ENCODE data around the gene FIGNL2.
"Not testable (repeated sequence)": the region's sequence is repeated elsewhere in the genome, so short reads cannot be mapped to it uniquely, and the experiment has no call there.

The FIGNL2 gene, protein sequence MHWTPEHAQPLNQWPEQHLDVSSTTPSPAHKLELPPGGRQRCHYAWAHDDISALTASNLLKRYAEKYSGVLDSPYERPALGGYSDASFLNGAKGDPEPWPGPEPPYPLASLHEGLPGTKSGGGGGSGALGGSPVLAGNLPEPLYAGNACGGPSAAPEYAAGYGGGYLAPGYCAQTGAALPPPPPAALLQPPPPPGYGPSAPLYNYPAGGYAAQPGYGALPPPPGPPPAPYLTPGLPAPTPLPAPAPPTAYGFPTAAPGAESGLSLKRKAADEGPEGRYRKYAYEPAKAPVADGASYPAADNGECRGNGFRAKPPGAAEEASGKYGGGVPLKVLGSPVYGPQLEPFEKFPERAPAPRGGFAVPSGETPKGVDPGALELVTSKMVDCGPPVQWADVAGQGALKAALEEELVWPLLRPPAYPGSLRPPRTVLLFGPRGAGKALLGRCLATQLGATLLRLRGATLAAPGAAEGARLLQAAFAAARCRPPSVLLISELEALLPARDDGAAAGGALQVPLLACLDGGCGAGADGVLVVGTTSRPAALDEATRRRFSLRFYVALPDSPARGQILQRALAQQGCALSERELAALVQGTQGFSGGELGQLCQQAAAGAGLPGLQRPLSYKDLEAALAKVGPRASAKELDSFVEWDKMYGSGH

DNA sequence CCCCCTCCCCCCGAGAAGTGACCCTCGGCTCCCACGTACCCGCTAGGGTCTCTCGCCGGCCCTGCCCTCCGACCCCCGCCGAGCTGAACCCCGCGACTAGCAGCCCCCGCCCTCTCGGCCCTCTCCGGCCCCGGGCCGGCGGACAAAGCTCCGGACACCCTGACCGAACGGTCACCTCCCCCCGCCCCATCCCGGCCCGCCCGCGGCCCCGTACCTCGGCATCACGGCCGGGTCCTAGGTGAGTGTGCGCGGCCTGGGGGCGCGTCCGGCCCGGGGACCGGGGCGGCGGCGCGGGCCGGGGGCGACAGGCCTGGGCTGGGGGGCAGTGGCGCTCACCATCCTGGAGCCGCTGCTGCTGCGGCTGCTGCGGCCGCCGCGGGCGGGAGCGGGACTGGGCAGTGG, at the start of gene FIGNL2:
FIGNL2 (minus strand) TSS at position 393 of the 402 bp plus-strand sequence. CDS start 26,305 bp downstream, outside the sequence.
- DNase-seq (ENCODE audit: low read depth) = no peak

- DNase-seq (ENCODE audit: low read depth) = no peak
These were observed 48.7 kb upstream of the FIGNL2 start for GRCh38 chr12:51897181-51897580.

GRCh38 chr12:51896236-51896635, 47.7 kb upstream of the FIGNL2 start:
- DNase-seq (ENCODE audit: low read depth) = no peak

DNA sequence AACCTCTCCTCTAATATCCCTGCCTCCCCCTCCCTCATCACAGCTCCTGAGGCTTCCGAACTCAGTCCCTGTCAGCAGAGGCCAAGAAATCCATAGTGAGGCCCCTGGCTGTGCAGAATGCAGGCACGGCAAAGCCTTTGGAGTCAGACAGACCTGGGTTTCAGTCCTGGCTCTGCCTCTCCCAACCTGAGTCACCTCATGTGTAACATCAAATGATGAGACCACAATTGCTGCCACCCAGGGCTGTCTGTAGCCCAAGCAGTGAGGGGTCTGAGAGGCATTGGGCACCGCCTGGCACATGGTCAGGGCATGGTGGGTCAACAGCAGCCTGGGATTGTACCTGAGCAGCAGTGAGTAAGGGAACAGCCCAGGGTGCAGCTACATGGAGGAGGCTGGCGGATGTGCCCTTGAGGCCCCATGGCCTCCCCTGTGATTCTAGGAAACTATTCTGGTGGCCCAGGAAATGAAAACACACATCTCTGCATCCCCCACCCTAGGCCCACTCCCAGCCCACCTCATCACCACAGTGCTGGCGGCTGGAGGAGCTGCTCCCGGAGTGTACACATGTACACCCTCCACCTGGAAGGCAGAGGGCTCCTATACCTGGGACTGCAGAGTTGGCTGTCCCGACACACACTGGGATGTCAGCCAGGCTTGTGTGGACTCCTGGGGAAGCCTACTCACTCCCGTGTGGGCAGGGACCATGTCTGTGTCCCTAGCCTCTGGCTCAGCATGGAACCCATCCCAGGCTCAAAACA, 47.0 kb upstream of the FIGNL2 start:
- DNase-seq (ENCODE audit: low read depth) = no peak

DNA sequence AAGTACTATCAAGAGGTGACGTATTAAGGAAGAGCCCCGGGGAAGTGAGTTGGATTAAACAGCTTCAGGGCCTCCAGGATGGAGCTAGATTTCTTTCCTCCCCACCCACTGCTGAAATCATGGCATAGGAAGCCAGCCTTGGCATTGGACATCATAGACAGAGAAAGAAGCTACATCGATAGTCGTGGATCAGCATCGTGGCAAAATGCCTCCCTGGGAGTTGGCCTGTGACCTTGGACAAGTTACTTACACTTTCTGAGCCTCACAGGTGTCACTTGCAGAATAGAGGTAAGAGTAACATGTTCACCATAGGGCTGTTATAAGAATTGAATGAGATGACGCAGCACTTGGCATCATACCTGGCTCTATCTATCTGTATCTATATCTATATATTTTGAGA, 45.3 kb upstream of the FIGNL2 start:
- DNase-seq (ENCODE audit: low read depth) = no peak

- DNase-seq (ENCODE audit: low read depth) = no peak
These were observed 43.3 kb upstream of the FIGNL2 start for GRCh38 chr12:51891843-51892242.

DNA sequence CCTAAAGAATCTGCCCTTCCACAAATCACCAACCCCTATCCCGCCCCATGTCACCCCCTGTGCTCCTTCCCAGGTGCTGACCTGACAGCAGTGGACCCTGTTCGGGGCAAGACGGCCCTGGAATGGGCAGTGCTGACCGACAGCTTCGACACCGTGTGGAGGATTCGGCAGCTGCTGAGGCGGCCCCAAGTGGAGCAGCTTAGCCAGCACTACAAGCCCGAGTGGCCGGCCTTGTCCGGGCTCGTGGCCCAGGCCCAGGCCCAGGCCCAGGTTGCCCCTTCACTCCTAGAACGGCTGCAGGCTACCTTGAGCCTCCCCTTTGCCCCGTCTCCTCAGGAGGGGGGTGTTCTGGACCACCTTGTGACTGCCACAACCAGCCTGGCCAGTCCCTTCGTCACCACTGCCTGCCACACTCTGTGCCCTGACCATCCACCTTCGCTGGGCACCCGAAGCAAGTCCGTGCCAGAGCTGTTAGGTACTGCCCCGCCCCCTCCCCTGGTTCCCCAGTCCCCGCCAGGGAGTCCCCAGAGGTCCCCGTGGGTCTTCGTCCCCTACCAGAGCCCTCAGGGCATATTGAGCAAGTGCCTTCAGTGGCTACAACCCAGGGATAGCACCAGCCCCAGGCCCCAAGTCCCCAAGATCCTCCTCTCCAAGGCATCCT, 42.1 kb upstream of the FIGNL2 start:
- no peak for DNase-seq (ENCODE audit: low read depth)

- DNase-seq (ENCODE audit: low read depth) = no peak
These were observed 41.6 kb upstream of the FIGNL2 start for GRCh38 chr12:51890133-51890464.

GRCh38 chr12:51889216-51890132, 41.0 kb upstream of the FIGNL2 start:
- no peak for DNase-seq (ENCODE audit: low read depth)

DNA sequence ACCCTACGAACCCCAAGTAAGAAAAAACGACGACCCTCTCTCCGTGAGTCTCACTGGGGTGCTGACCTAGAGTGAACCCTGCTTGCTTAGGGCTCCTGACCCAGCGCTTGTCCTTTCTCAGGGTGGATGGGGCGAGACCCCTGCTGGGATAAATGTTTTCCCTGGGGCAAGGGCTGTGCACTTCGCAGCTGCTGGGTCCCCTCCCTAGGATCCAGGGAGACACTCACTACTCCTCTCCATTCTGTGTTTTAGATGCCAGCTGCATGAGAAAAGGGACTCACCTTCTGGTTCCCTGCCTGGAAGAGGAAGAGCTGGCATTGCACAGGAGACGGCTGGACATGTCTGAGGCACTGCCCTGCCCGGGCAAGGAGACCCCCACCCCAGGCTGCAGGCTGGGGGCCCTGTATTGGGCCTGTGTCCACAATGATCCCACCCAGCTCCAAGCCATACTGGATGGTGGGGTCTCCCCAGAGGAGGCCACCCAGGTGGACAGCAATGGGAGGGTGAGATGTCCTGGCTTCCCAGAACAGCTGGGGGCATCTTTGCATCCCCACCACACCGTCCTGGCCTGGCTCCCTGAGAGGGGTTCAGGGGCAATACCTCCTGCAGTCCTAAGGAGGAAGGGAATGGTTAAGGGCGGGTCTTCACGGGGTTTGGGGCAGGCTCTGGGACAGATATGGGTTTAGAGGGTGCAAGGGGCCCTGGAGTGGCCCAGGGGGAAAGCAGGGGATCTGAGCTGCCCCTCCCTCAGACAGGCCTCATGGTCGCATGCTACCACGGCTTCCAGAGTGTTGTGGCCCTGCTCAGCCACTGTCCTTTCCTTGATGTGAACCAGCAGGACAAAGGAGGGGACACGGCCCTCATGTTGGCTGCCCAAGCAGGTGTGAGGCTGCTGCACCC, 40.0 kb upstream of the FIGNL2 start:
- DNase-seq (ENCODE audit: low read depth) = no peak

- no peak for DNase-seq (ENCODE audit: low read depth)
These were observed 39.2 kb upstream of the FIGNL2 start, which contains the start of gene ANKRD33 for GRCh38 chr12:51887476-51888315. ANKRD33 (plus strand) TSS chr12:51888103; CDS start chr12:51888187, 84 bp downstream.

- no peak for DNase-seq (ENCODE audit: low read depth)
These were observed 37.6 kb upstream of the FIGNL2 start for GRCh38 chr12:51886021-51886710.

DNA sequence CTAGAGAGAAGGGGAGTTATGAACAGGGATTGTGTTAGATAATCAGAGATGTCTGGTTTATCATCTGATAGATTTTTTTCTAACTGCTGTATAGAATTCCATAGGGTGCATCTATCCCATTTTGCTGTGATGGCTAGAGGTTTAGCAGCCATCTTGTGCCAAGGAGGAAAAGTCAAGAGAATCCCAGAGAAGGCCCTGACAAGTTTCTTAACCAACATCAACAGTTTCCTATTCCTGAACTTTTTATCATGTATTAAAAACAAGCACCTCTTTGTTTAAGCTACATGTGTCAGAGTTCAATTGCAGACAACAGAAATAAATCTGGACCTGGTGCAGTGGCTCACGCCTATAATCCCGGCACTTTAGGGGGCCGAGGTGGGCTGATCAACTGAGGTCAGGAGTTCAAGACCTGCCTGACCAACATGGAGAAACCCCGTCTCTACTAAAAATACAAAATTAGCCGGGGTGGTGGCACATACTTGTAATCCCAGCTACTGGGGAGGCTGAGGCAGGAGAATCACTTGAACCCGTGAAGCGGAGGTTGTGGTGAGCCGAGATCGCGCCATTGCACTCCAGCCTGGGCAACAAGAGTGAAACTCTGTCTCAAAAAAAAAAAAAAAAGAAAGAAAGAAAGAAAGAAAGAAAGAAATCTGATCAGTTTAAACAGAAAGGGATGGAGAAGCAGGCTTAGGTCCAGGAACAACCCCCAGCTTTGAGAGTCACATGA, 36.9 kb upstream of the FIGNL2 start:
- DNase-seq (ENCODE audit: low read depth) = not testable (repeated sequence)

DNA sequence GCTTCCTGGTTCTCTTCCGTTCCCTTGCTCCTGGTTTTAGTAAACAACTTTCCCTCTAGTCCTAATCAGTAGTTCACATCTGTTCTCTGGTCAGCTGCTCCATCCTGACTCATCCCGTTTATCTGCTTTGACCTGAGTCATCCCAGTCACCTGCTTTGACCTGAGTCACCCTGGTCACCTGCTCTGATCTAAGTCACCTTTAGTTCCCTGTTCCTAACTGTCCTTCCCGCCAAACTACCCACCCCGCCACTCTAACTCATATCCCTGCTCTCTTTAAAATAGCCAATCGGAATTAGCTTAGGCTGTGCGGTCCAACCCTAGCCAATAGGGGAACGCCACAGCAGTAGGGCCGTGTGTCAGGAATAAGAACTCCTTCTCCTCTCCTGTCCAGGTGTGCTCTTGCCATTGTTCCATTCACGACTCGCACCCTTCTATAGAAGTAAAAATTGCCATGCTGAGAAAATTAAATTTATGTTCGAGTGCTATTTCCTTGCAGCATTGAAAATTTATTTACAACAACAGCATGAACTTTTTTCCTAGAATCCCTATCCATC, 36.2 kb upstream of the FIGNL2 start:
- DNase-seq (ENCODE audit: low read depth) = no peak

DNA sequence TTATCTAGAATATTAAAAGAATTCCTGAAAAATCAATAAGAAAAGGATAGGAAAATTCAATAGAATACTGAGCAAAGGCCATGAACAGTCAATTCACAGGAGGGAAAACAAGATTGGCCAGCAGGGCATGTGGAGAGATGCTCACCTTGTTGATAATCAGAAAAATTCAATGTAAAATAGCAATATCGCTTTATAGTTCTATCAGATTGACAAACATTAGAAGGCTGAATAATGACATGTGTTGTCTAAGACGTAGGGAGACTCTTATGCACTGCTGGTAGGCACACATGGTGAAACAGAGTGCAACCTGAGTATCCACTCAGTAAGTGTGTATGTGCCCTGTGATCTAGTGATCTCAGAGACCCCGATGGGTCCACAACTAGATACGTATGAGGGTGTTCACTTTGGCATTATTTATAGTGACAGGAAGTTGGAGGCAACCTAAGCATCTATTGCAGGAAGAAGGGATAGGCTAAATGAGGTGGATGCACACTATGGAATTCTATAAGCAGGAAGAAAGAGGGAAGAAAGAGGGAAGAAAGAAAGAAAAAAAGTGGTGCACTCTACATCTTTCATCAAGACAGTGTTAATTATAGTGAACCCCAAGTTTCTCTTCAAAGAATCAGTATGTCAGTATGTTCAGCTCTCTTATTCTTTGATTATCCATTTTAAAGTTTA, 35.6 kb upstream of the FIGNL2 start:
- DNase-seq (ENCODE audit: low read depth) = no peak

- DNase-seq (ENCODE audit: low read depth) = no peak
These were observed 34.8 kb upstream of the FIGNL2 start for GRCh38 chr12:51883295-51883694.

- no peak for DNase-seq (ENCODE audit: low read depth)
These were observed 30.6 kb upstream of the FIGNL2 start for GRCh38 chr12:51879102-51879501.
